ENCODE data around the gene TPI1.

TPI1 gene

GRCh38 chr12:6867413-6868210 lies at the start of gene TPI1:
TSS of gene TPI1 (plus strand) at chr12:6867531. CDS start at chr12:6867567, 36 bp downstream.
- DNase-seq (ENCODE audit: insufficient read length, low spot score) = peak; percentile 78
- FAIRE-seq = peak; percentile 85

GRCh38 chr12:6817662-6818157 lies 49.6 kb upstream of the TPI1 start:
- DNase-seq (ENCODE audit: insufficient read length, low spot score) (no peak), FAIRE-seq (no peak)

- FAIRE-seq = no peak
These were observed 49.1 kb upstream of the TPI1 start for GRCh38 chr12:6818222-6818621.

GRCh38 chr12:6818645-6819044 lies 48.7 kb upstream of the TPI1 start:
- no peak for FAIRE-seq
- no peak for DNase-seq (ENCODE audit: insufficient read length, low spot score)

More at GRCh38 chr12:6818222-6818621, 49.1 kb upstream of the TPI1 start:
- DNase-seq (ENCODE audit: insufficient read length, low spot score) = no peak

- FAIRE-seq (no peak), DNase-seq (ENCODE audit: insufficient read length, low spot score) (no peak)
These were observed 48.0 kb upstream of the TPI1 start for GRCh38 chr12:6819106-6820030.

GRCh38 chr12:6820166-6820565 lies 47.2 kb upstream of the TPI1 start:
- DNase-seq (ENCODE audit: insufficient read length, low spot score) = no peak
- no peak for FAIRE-seq

- DNase-seq (ENCODE audit: insufficient read length, low spot score) = no peak
These were observed 45.5 kb upstream of the TPI1 start, which contains the start of gene GPR162 for GRCh38 chr12:6821591-6822425. TSS of gene GPR162 (plus strand) at chr12:6821821. CDS start at chr12:6823899, 2,078 bp downstream.

GRCh38 chr12:6822426-6823135 lies 44.8 kb upstream of the TPI1 start:
- DNase-seq (ENCODE audit: insufficient read length, low spot score) (no peak), FAIRE-seq (no peak)

More at GRCh38 chr12:6821591-6822425, 45.5 kb upstream of the TPI1 start, which contains the start of gene GPR162:
- FAIRE-seq = no peak

- DNase-seq (ENCODE audit: insufficient read length, low spot score) = no peak
- no peak for FAIRE-seq
These were observed 43.9 kb upstream of the TPI1 start for GRCh38 chr12:6823182-6824084.

GRCh38 chr12:6824085-6824775 lies 43.1 kb upstream of the TPI1 start:
- no peak for FAIRE-seq
- DNase-seq (ENCODE audit: insufficient read length, low spot score) = no peak

- no peak for FAIRE-seq
- no peak for DNase-seq (ENCODE audit: insufficient read length, low spot score)
These were observed 42.4 kb upstream of the TPI1 start for GRCh38 chr12:6824901-6825381.

- FAIRE-seq (peak; percentile 57), DNase-seq (ENCODE audit: insufficient read length, low spot score) (peak; percentile 97)
These were observed 41.8 kb upstream of the TPI1 start for GRCh38 chr12:6825398-6826124.

GRCh38 chr12:6826125-6826733 lies 41.1 kb upstream of the TPI1 start:
- FAIRE-seq = no peak
- no peak for DNase-seq (ENCODE audit: insufficient read length, low spot score)

- FAIRE-seq = no peak
These were observed 40.4 kb upstream of the TPI1 start for GRCh38 chr12:6826734-6827436.

GRCh38 chr12:6827437-6827911 lies 39.9 kb upstream of the TPI1 start:
- no peak for DNase-seq (ENCODE audit: insufficient read length, low spot score)
- FAIRE-seq = no peak

More at GRCh38 chr12:6826734-6827436, 40.4 kb upstream of the TPI1 start:
- DNase-seq (ENCODE audit: insufficient read length, low spot score) = no peak
